Smooth muscle cell of the coronary artery (primary cell): ENCODE data around the gene AQP12B. TPM values are rescaled to one million over a fixed set of nuclear protein-coding genes. Genes with fewer than 3 reads are reported as not detected.

ENCODE experiments used
- total RNA-seq: library from RNA; depleted of rRNA; stranded (reverse); fragments of >200 nt; gene quantifications from 2 replicates; pipeline ENCODE4 v1.2.3, GENCODE V29; 2014; ENCODE audit warnings: low replicate concordance

The AQP12B gene
- not detected in 2 replicates for total RNA-seq

GRCh38 chr2:240682431-240683224 lies at the start of gene AQP12B:
AQP12B (minus strand) TSS chr2:240682885; CDS start chr2:240682837, 48 bp downstream.

GRCh38 chr2:240691631-240692420 lies 9.1 kb upstream of the AQP12B start, which contains the start of gene AQP12A:
AQP12A (plus strand) TSS chr2:240691866; CDS start chr2:240691914, 48 bp downstream.

Other genes starting within 250 kb of the AQP12B start
- gene GPC1, start 247.2 kb downstream of the AQP12B start, total RNA-seq: 40.2 and 47.5 TPM in 2 replicates
- gene ANKMY1, start 124.9 kb downstream of the AQP12B start, total RNA-seq: 5.0 and 7.5 TPM in 2 replicates
- 0.23 and 2.6 TPM in 2 replicates for gene DUSP28, start 122.5 kb downstream of the AQP12B start, total RNA-seq
- 2.6 and 10.4 TPM in 2 replicates for gene RNPEPL1, start 114.4 kb downstream of the AQP12B start, total RNA-seq
- 14.9 and 18.6 TPM in 2 replicates for gene CAPN10, start 96.2 kb downstream of the AQP12B start, total RNA-seq
- 0.23 and 0.30 TPM in 2 replicates for gene GPR35, start 57.4 kb downstream of the AQP12B start, total RNA-seq
- gene AQP12A, start 9.0 kb upstream of the AQP12B start, total RNA-seq: not detected in 2 replicates
- under 0.01 TPM in 1 of 2 replicates, not detected in the other for gene KIF1A, start 137.3 kb upstream of the AQP12B start, total RNA-seq
- gene AGXT, start 185.9 kb upstream of the AQP12B start, total RNA-seq: not detected in 2 replicates
- gene MAB21L4, start 213.3 kb upstream of the AQP12B start, total RNA-seq: not detected in 2 replicates
- gene CROCC2, start 223.5 kb upstream of the AQP12B start, total RNA-seq: 0.12 TPM in 1 of 2 replicates, not detected in the other